Mesendoderm (in vitro differentiated cells): ENCODE data around the gene HMGB1.
A peak's percentile ranks its signal among the peaks of the same experiment; 100 is the strongest.

Source experiments
- DNase-seq: peaks from one replicate; pipeline ENCODE4 v3.0.0; 2013
- H2AK5ac ChIP-seq: 2 replicates; pipeline ENCODE4 v1.6.1; 2013; ENCODE audit warnings: low read length, inconsistent platforms
- H2BK120ac ChIP-seq: 2 replicates; pipeline ENCODE4 v1.6.1; 2013; ENCODE audit warnings: low read depth, mild to moderate bottlenecking, low read length, moderate library complexity, mixed read lengths
- H2BK15ac ChIP-seq: replicated peaks from 2 replicates; pipeline ENCODE4 v1.6.1; 2013; ENCODE audit warnings: low read depth, mild to moderate bottlenecking, moderate library complexity
- H2BK5ac ChIP-seq: 2 replicates; pipeline ENCODE4 v1.6.1; 2013; ENCODE audit warnings: low read length, inconsistent platforms
- H3K18ac ChIP-seq: 2 replicates; pipeline ENCODE4 v1.6.1; 2013; ENCODE audit warnings: mild to moderate bottlenecking, low read length, mixed read lengths
- H3K23ac ChIP-seq: one replicate; pipeline ENCODE4 v1.6.1; 2013; ENCODE audit warnings: low read length
- H3K27ac ChIP-seq: 2 replicates; pipeline ENCODE4 v1.5.1; 2013; ENCODE audit warnings: low read depth, mild to moderate bottlenecking, inconsistent platforms, low read length, moderate library complexity
- H3K27me3 ChIP-seq: 2 replicates; pipeline ENCODE4 v1.6.1; 2013; ENCODE audit warnings: low read length, control low read depth, mild to moderate bottlenecking, inconsistent platforms; ENCODE audit not compliant: insufficient read depth, poor library complexity
- H3K36me3 ChIP-seq: 2 replicates; pipeline ENCODE4 v1.6.1; 2013; ENCODE audit warnings: low read length, inconsistent platforms; ENCODE audit not compliant: control insufficient read depth, insufficient read depth
- H3K4ac ChIP-seq: one replicate; pipeline ENCODE4 v1.6.1; 2013; ENCODE audit warnings: low read depth, mild to moderate bottlenecking, low read length, moderate library complexity
- H3K4me1 ChIP-seq: 2 replicates; pipeline ENCODE4 v1.6.1; 2013; ENCODE audit warnings: low read depth, low read length, inconsistent platforms; ENCODE audit not compliant: control insufficient read depth
- H3K4me2 ChIP-seq: 2 replicates; pipeline ENCODE4 v1.6.1; 2013; ENCODE audit warnings: low read length
- H3K4me3 ChIP-seq: 2 replicates; pipeline ENCODE4 v1.5.1; 2013; ENCODE audit warnings: mild to moderate bottlenecking, low read length
- H3K56ac ChIP-seq: one replicate; pipeline ENCODE4 v1.6.1; 2013; ENCODE audit warnings: low read length
- H3K79me1 ChIP-seq: 2 replicates; pipeline ENCODE4 v1.6.1; 2013; ENCODE audit warnings: low read length, inconsistent platforms
- H3K79me2 ChIP-seq: 2 replicates; pipeline ENCODE4 v1.6.1; 2013; ENCODE audit warnings: mild to moderate bottlenecking, low read length; ENCODE audit not compliant: control insufficient read depth, insufficient read depth
- H3K9ac ChIP-seq: 2 replicates; pipeline ENCODE4 v1.6.1; 2013; ENCODE audit warnings: low read length, inconsistent platforms
- H4K5ac ChIP-seq: one replicate; pipeline ENCODE4 v1.6.1; 2013; ENCODE audit warnings: low read length
- H4K8ac ChIP-seq: one replicate; pipeline ENCODE4 v1.6.1; 2013; ENCODE audit warnings: low read depth, mild to moderate bottlenecking, control low read depth, low read length, moderate library complexity
- WGBS: extraction: QIAGEN DNeasy Blood & Tissue Kit; methylation state at CpG from one replicate; pipeline ENCODE4 v1.1.7; 2013; ENCODE audit warnings: low lambda C conversion rate, missing lambda C conversion rate; ENCODE audit not compliant: insufficient coverage; ENCODE audit errors: extremely low coverage; 5-methylcytosine and 5-hydroxymethylcytosine counted together

HMGB1 gene

DNA sequence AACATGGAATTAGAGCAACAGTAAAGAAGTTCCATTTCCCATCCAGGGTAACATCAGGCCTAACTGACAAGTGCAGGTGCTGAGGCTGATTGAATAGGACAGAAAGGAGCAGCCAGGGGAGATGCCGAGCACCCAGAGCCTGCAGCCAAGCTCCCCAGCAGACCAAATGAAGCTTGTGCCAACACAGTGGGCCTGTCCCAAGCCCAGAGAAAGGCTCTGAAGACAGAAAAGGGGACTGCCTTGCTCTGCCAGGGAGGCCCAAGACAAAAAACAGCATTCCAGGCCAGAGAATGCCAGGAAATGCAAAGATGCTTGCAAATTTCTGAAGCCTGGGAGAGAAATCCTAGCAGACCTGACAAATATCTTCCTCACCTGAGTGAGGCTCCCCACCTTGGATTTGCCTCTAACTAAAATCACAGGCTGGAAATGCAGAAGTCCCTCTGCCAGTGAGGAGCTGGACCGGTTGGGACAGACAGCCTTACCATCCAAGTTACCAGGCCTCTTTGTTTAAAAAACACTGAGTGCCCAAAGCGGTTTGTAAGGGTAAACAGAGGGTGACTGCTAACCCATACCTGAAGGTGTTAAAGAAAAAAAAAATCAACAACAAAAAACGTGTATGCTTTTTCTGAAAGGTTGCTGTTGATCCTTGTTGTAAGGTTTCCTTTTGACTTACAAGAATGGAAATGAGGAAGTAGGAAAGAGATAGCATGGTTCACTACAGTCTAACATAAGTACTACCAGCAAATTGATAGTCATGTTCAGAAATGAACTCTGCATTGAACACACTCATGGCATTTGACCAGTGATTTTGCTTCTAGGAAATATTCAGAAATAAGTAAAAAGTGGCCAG is 11.8 kb upstream of the HMGB1 start:
- no CpG with 5 or more reads among the region's 4 CpGs for WGBS
- H4K5ac ChIP-seq, result no peak overlapping the region
- H3K56ac ChIP-seq, result no peak overlapping the region
- no peak overlapping the region for H2BK15ac ChIP-seq
- H3K4me1 ChIP-seq, result no peaks in the 10 kb centered on the region
- no peaks in the 10 kb centered on the region for H3K79me1 ChIP-seq
- no peak overlapping the region for H4K8ac ChIP-seq
- H3K4me3 ChIP-seq, result no peak overlapping the region
- no peaks in the 10 kb centered on the region for H3K79me2 ChIP-seq
- H3K18ac ChIP-seq, result no peak overlapping the region
- peak; percentile 71 for DNase-seq
- no peak overlapping the region for H3K4me2 ChIP-seq
- no peaks in the 10 kb centered on the region for H3K27me3 ChIP-seq
- no peak overlapping the region for H2BK5ac ChIP-seq
- H2AK5ac ChIP-seq, result no peak overlapping the region
- H3K4ac ChIP-seq, result no peak overlapping the region
- H3K36me3 ChIP-seq, result no peaks in the 10 kb centered on the region
- no peak overlapping the region for H3K9ac ChIP-seq
- no peak overlapping the region for H3K23ac ChIP-seq
- H2BK120ac ChIP-seq, result no peak overlapping the region
- no peak overlapping the region for H3K27ac ChIP-seq

DNA sequence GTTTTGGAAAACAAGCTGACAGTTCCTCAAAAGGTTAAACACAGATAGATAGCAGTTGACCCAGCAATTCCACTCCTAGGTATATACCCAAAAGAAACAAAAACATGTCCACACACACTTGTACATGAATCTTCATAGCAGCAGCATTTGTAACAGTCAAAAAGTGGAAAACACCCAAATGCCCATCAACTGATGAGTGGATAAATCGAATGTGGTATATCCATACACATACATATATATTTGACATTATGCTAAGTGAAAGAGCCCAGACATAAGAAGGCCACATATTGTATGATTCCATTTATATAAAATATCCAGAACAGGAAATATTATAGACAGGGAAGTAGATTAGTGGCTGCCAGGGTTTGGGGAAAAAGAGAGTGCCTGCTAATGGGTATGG is 7.9 kb upstream of the HMGB1 start:
- no peaks in the 10 kb centered on the region for H3K79me1 ChIP-seq
- no peak overlapping the region for H3K4ac ChIP-seq
- no peak overlapping the region for H2BK15ac ChIP-seq
- H3K4me3 ChIP-seq, result no peak overlapping the region
- no peak overlapping the region for H3K18ac ChIP-seq
- no peak overlapping the region for H3K27ac ChIP-seq
- no peak overlapping the region for H3K23ac ChIP-seq
- no peak overlapping the region for H3K56ac ChIP-seq
- H3K27me3 ChIP-seq, result no peaks in the 10 kb centered on the region
- no peak overlapping the region for H4K5ac ChIP-seq
- H3K4me1 ChIP-seq, result no peaks in the 10 kb centered on the region
- H2AK5ac ChIP-seq, result no peak overlapping the region
- no peak overlapping the region for H2BK5ac ChIP-seq
- H2BK120ac ChIP-seq, result no peak overlapping the region
- H3K79me2 ChIP-seq, result no peaks in the 10 kb centered on the region
- no CpG with 5 or more reads among the region's 1 CpG for WGBS
- DNase-seq, result no peak
- H3K9ac ChIP-seq, result no peak overlapping the region
- no peak overlapping the region for H3K4me2 ChIP-seq
- no peaks in the 10 kb centered on the region for H3K36me3 ChIP-seq
- H4K8ac ChIP-seq, result no peak overlapping the region

DNA sequence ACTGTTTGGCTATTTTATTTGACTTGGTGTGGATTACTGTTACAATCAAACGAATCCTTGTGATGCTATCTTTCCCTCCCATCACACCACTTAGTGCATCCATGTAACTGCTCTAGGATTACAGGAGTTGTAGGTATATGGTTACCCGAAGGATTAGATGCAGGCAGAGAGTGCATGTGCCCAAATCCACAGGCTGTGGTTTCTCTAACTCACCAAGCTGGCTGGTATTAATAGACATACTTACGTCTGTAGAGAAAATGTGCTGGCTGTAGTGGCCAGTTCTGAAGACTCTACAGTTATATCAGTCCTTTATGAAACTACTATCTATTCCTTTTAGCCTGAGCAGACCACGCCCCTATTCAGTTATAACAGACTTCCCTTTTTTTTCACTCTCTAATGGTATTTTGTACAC is 1.1 kb upstream of the HMGB1 start:
- Histone ChIP-seq H3K79me2 (peaks cover 18% of the 10 kb centered on the region), H3K4me3 (no peak overlapping the region), H2AK5ac (no peak overlapping the region), H3K27me3 (no peaks in the 10 kb centered on the region), H2BK15ac (no peak overlapping the region), H3K79me1 (peaks cover 2% of the 10 kb centered on the region), H3K9ac (peak overlapping the region; percentile 33), H4K8ac (no peak overlapping the region), H3K18ac (no peak overlapping the region), H3K36me3 (peaks cover 5% of the 10 kb centered on the region), H2BK5ac (no peak overlapping the region), H3K4me1 (no peaks in the 10 kb centered on the region), H3K56ac (no peak overlapping the region), H3K23ac (no peak overlapping the region), H3K4ac (no peak overlapping the region), H2BK120ac (no peak overlapping the region), H3K4me2 (no peak overlapping the region), H4K5ac (no peak overlapping the region), H3K27ac (no peak overlapping the region)
- WGBS, result no CpG with 5 or more reads among the region's 4 CpGs
- DNase-seq, result peak; percentile 59

DNA sequence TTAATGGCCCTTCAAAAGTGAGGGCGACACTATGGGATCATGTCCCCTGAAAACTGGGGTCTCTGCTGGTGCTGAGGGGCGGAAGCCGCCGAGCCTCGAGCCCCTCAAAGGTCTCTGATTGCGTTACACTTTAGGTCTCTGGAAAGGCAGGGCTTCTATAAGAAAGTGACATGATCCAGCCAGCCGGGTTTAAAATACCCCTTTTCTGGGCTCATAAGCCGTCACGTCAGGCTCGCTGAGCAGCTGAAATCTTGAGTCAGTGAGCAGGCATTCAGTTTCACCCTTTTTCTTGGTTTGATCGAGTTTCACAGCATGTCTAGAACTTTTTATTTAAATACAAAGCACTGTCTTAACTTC is 600 bp upstream of the HMGB1 start:
- Histone ChIP-seq H3K4me3 (peak overlapping the region; percentile 12), H4K5ac (no peak overlapping the region), H3K27me3 (no peaks in the 10 kb centered on the region), H3K9ac (peak overlapping the region; percentile 71), H2AK5ac (no peak overlapping the region), H2BK15ac (no peak overlapping the region), H3K18ac (peak overlapping the region; percentile 88), H3K4ac (peak overlapping the region; percentile 65), H3K36me3 (peaks cover 5% of the 10 kb centered on the region), H3K4me2 (peak overlapping the region; percentile 32), H3K79me1 (peaks cover 2% of the 10 kb centered on the region), H3K4me1 (no peaks in the 10 kb centered on the region), H2BK120ac (peak overlapping the region; percentile 34), H3K27ac (peak overlapping the region; percentile 65), H3K56ac (peak overlapping the region; percentile 77), H4K8ac (no peak overlapping the region), H3K79me2 (peaks cover 18% of the 10 kb centered on the region), H3K23ac (no peak overlapping the region), H2BK5ac (peak overlapping the region; percentile 23)
- peak; percentile 64 for DNase-seq
- no CpG with 5 or more reads among the region's 11 CpGs for WGBS

DNA sequence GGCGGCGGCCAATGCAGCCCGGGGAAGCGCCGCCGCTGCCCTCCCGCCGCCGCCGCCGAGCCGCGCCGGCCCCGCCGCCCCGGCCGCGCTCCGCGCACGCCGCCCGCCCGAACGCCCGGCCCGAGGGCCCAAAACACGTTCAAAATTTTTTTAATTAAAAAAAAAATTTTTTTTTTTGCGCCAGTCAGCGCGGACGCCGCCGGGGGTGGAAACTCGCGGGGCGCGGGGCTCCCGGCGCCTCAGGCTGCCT is 468 bp downstream of the HMGB1 start:
- Histone ChIP-seq H2BK5ac (no peak overlapping the region), H3K36me3 (peaks cover 5% of the 10 kb centered on the region), H2AK5ac (no peak overlapping the region), H3K27me3 (no peaks in the 10 kb centered on the region), H4K5ac (no peak overlapping the region), H3K27ac (peak overlapping the region; percentile 97), H3K23ac (no peak overlapping the region), H3K18ac (peak overlapping the region; percentile 99), H3K4me3 (peak overlapping the region; percentile 84), H3K79me1 (peaks cover 2% of the 10 kb centered on the region), H2BK15ac (no peak overlapping the region), H3K56ac (peak overlapping the region; percentile 91), H2BK120ac (peak overlapping the region; percentile 85), H3K4me2 (no peak overlapping the region), H3K4ac (peak overlapping the region; percentile 99), H3K9ac (peak overlapping the region; percentile 92), H3K4me1 (no peaks in the 10 kb centered on the region), H4K8ac (peak overlapping the region; percentile 95), H3K79me2 (peaks cover 18% of the 10 kb centered on the region)
- no peak for DNase-seq
- no CpG with 5 or more reads among the region's 41 CpGs for WGBS
